HG02759 (cell line): ENCODE measurements around the gene SMAD2.
A peak's percentile ranks its signal among the peaks of the same experiment; 100 is the strongest.

Experiments
- ATAC-seq: cut with Tn5 transposase; IDR thresholded peaks from one replicate; pipeline ENCODE4 v1.9.1; 2021; ENCODE audit warnings: mild to moderate bottlenecking, moderate library complexity; ENCODE audit not compliant: unreplicated experiment

The SMAD2 gene

DNA sequence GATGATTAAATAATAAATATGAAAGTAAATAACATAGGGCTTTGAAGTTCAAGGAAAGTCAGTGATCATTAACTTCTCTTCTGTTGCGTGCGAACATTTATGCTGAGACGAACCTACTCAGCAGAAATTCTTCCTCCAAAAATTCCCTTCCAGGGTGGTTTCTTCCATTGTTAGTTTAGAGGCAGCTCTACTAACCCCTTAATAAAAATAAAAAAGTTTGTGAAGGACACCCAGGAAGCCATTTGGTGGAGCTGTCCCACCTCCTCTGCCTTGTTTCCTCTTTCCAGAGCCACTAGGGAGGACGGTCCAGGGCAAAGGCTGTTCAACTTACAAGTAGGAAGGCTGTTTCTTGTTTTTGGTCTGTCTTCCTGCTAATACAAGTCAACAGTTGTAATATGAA lies 2.1 kb upstream of the SMAD2 start:
- ATAC-seq: no peak

DNA sequence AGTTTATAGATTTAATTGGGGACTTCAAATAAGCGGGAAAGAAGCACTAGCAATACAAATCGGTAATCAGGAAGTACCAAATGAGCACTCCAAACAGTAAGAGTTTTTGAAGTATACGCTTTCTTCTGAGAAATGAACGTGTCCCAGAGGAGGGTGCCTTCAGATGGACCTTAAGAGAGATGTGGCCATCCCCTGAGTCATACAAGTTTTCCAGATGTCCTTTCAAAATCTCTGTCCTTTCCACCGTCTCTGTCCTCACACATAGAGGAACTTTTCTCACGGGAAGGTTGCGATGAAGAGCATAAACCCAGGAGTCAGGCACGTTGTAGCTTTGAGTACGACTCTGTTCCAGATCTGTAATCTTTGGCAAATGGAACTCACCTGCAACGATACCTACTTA lies 1.7 kb upstream of the SMAD2 start:
- no peak for ATAC-seq

DNA sequence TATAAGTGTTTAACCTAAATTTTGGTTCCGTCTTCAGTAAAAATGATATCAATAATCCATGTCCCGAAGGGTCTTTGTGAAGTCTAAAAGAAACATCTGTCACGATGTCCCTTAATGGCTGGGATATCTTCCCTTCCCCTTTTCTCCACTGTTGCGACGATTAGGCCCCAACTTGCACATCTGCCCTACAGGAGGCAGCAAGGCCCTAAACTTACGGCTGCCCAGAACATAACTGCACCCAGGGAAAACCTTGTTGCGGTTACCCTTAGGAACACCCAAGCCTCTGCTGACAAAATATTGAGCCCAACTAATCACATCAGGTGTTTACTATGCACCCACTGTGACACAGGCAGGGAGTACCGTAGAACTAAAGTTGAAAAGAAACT lies 1.3 kb upstream of the SMAD2 start:
- no peak for ATAC-seq

DNA sequence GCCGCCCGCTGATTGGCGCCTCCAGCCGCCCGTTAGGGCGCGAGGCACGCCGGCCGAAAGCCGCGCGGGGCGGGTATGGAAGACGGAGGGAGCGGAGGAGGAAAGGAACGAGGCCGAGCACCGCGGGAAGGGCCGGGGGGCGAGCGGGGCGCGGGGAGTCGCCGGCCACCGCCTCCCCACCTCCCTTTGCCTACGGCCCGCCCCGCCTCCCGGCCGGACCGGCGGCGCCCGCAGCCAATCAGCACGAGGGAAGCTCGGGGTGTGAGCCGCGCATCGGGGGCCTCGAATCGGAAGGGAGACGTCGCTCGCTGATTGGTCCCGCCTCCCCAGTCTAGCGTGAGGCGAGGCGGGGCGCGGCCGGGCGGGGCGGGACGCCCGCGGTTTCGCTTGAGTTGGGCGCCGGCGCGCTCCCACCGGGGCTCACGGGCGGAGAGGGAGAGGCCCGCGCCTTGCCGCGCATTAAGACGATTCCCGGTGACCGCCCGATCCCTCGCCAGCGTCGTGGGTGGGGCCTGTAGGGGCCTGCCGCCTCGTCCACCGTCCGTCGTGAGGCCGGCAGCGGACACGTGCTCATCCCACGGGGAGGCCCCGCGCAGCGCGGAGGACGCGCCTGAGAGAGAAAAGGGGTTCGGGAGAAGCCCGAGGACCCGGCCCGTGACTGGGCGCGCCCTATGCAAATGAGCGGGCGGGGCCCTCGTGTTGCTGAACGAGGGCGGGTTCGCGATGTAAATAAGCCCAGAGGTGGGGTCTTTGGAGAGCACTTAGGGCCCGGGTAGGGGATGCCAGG lies 665 bp upstream of the SMAD2 start:
- ATAC-seq: peak; percentile 82

DNA sequence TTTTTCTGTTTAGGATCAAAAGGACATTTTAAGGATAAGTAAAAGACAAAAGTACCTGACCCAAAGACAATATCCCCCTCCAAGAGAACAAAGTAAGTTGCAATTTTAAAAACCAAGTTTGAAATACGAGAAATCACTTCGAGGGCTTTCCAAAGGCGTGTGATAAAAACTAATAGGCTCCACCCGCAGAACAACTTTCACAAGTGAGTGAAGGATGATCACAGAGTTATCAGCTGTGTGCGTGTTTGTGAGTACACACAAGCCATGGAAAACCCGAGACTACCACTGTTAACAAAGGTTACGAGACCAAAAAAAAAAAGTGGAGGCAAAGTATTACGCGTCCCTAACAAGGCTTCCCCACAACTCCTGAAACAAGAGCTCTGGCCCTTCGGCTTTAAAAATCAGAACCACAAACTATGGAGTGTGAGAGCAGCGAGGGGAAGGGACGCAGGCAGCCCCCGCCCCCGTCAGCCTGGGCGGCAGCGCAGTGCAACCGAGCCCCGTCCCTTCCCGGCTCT lies 719 bp downstream of the SMAD2 start:
- ATAC-seq: no peak

DNA sequence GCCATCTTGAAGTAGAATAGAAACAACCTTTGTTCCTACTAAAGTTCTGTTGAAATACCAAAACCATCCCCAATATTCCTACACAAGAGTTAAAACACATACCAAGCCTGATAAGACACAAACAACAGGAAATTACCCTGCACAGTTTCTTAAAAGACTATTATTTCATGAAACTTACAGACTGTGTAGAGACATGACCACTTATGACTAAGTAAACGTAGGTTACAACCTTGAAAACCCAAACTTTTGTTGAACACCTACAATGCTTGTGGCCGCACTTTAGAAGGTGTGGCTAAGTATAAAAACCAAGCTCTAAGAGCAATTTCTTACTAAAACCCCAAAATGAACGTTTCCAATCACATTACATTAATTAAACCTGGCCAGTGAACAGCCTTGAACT lies 2.0 kb downstream of the SMAD2 start:
- ATAC-seq: no peak

DNA sequence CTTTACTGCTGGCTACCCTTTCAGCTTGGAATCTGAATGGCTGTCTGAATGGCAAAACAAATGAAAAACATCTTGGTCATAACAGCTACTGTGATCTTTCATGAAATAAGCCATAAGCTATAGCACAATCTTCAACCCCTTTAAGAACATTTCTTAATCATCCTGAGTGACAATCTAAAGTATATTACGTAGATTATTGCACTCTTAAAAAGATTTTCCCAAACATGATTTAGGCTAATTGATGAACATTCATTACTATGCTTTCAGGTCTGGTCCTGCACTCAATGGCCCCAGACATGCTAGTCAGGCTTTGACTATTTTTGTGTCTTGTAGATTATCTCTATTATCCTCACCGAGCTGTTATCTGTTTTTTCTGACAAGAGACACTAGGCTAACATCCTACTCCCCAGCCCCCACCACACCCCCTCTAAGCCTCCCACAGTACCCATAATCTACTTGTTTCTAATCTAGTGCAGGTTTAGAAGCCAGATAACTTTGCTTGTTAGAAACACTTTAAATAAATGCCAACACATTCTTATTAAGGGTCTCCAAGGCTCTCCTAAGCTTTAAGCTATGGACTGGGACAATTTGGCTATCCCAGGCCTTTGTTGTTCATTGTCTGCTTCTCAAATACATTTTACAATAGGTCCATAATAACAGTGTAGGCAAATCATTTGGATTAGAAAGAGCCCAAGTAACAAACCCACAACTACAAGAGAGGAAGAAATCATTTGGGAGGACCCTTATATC lies 4.2 kb downstream of the SMAD2 start:
- ATAC-seq: no peak

DNA sequence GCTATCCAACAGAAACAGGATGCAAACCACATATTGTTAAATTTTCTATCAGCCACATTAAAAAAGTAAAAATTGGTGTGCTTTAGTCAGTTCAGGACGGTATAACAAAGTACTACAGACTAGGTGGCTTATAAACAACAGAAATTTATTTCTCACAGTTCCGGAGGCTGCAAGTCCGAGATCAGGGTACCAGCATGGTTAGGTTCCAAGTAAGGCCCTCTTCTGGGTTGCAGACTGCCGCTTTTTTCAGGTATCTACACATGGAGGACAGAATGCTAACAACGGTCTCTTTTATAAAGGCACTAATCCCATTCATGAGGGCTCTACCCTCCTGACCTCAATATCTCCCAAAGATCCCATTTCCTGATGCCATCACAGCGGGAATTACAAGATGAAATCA lies 10.5 kb downstream of the SMAD2 start:
- no peak for ATAC-seq

DNA sequence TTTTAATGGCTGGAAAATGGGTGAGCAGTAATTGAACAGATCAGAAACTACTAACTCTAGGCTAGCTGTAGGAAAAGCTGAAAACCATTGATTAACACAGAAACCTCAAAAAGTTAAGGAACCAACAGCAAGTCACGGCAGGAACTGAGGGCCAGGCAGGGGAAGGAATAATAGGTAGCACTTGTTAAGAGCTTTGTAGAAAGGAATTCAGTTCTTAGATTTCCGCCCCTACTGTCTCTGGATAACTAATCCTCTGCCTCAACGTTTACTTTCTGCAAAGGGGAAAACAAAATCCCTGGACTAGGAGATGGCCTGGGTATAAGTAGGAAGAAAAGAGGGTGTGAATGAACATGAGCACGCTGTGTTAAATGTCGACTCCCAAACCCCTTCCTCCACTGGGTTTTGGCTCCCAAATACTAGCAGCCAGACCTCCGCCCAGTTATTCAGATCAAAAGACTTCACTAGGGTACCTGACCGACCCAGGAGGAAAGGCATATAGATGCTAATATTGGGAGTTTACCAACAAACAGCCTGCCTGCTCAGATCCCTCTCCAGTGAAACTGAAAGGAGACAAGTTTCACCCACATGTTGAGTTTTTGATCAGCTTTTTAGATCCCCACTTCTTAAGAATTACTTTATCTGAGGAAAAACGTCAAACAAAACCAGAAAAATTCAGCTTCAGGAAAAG lies 12.4 kb downstream of the SMAD2 start:
- peak; percentile 53 for ATAC-seq

DNA sequence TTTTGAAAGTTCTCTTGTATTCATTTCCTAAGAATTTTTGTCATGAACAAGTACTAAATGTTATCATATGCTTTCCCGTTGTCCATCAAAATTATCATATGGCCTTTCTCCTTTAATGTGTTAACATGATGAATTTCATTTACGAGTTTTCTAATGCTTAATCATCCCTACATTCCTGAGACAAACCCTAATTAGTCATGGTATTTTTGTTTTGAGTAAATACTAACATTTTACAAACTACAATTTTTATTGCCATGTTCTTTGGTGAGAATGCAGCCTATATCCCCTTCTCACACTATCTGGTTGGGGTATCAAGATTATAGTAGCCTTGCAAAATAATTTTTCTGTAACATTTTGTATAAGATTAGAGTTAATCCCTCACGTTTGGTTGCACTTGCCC lies 14.5 kb downstream of the SMAD2 start:
- no peak for ATAC-seq

DNA sequence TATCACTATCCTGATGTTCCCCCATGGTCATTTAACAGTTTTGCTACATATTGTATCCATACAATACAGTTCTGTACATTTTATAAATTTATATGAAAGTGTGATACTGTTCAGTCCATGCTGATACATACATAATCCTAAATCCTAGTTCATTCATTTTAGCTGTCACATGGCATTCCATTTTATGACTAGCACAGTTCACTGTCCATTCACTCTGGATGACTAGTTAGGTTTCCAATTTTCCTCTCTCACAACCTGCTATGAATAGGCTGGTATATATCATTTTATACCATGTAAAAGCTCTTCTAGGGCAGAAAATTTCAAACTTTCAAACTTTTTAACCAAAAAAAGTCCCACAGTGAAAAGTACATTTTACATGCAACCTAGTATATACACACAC lies 15.2 kb downstream of the SMAD2 start:
- no peak for ATAC-seq

DNA sequence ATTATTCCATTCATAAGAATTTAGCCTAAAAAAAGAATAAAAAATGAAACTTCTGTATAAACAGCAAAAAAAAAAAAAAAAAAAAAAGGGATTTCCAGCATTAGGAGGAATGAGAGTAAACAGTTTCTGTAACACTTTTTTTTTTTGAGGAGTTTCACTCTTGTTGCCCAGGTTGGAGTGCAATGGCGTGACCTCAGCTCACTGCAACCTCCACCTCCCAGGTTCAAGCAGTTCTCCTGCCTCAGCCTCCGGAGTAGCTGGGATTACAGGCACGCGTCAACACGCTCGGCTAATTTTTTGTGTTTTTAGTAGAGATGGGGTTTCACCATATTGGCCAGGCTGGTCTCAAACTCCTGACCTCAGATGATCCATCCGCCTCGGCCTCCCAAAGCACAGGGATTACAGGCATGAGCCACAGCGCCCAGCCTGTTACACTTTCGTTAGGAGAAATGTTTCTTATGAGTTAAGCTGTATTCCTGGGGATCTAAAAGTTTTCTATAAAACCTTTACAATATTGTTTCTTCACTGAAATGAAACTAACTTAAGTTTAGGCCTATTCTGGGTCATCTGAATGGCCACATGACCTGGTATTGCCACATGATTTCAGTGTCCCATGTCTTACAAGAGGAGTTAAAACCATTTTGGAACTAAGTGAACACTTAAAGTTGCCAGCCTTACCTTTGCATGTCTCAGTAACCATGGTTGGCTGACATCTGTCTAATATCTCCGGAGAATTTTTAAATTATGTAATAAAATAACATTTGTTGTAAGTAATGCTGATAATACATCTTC lies 17.5 kb downstream of the SMAD2 start:
- ATAC-seq: no peak

DNA sequence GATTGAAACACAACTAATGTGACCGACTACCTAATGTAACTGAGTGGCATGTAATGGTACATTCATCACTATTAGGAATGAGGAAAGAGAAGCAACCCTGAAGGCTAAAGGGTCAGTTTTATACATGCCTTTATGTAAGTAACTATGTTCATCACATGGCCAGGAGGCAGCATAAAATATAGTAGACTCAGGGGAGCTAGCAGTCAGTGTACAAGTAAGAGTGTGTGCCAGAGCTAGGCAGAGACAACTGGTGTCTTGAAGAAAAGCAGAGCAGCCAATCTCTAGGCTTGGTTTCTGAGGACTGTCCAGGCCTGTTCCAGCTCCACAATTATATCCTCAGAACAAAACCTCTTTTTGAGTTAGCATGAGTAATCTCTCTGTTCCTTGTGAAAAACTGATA lies 18.1 kb downstream of the SMAD2 start:
- ATAC-seq: no peak

DNA sequence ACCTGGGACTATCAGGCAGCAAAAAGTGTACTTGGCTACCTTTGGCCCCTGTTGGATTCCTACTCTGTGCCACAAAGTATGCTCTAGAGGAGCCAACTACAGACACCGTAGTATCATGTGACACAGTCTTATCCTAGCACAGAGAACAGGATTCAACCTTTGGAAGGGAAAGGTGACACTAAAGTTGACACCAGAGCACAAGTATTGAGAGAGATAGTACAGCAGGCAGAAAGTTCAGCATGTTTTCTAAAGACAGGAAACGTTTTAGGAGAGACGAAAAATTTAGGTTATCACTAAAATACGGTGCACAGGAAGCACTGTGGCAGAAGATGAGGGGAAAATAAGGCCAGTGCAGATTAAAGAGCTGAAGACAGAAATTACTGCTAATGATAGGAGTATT lies 18.6 kb downstream of the SMAD2 start:
- no peak for ATAC-seq

DNA sequence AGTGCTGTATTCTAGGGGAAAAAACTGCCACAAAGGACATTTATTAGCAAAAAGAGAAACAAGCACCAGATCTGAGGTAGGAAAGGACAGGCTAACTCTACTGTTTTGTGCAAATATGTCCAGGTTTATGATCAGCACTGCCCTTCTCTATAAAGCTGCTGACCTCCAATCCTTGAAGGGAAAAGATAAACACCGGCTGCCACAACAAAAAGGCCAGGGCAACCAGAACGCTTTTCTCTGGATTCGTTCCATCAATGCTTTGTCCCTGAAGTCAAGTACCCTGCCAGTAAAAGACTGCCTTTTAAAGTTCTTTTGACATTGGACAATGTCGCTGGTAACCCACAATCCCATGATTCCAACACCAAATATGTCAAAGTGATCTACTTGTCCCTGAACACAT lies 21.0 kb downstream of the SMAD2 start:
- no peak for ATAC-seq

DNA sequence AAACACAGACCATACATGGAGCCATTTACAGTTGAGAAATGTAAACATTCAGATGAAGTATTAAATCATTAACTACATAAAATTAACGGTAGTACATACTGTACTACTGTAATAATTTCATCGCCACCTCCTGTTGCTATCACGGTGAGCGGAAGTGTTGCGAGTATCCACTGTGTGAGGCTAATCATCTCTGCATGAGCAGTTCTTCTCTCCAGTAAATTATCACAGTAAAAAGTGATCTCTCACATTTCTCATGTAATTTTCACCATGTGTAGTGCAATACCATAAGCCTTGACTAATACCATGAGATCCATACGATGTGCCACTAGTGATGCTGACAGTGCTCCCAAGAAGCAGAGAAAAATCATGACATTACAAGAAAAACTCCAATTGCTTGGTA lies 21.9 kb downstream of the SMAD2 start:
- no peak for ATAC-seq

DNA sequence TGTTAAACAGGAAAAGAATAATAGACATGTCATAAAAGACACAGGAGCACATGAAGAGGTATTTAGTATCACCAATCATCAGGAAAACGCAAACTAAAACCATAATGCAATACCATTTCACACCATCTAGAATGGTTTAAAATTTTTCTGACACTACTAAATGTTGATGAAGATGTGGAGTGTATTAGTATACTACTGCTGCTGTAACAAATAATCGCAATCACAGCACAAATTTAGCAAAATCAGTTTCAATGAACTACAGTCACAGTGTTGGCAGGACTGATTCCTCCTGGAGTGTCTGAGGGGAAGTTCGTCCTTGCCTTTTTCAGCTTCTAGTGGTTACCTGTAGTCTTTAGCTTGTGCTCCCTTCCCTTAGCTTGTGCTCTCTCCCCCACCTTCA lies 24.1 kb downstream of the SMAD2 start:
- no peak for ATAC-seq

DNA sequence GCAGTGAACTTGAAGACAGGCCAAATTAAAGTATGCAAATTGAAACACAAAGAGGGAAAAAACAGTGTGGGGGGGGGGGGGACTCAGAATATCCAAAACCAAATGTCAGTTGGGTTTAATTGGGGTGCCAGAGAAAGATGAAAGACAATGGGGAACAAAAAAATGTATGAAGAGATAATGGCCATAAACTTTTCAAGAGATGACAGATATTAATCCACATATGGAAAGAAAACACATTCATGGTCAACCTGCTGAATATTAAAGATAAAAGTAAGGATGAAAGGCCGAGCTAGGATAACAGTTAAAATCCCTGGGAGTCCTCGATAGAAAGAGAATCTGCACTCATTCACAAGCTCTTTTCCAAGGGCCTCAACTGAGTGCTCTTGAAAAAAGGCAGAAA lies 26.6 kb downstream of the SMAD2 start:
- no peak for ATAC-seq

DNA sequence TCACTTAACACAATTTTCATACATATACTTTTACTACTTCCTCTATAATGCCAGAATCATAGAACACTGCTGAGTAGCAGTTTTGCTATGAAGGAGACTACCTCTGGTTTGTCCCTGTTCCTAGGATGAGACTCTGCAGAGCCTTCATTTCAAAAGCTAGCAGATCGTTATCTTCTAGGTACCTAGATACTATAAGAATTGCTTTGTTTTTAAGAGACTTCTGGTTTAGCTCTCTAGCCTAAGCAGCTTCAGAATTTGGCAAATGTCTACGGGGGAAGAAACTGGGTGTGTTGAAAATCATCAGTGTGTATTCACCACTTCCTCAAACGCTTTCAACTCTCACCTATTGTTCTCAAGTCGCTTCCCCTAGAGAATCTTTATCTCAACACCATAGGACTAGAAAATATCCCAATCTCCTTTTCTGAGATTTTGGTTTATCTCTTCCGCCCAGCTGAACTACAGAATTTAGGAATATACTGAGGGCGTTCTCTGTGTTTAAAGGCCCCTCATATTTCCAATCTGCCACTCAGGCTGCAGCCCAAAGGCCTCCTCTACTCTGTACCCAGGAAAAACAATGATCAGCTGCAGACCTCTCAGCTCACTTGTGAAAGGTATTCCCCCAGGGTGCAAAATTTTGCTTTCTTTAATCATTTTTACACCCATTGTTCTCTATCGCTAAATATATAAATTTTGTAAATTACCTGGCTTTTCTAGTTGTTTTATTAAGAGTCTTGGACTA lies 28.7 kb downstream of the SMAD2 start:
- peak; percentile 88 for ATAC-seq

DNA sequence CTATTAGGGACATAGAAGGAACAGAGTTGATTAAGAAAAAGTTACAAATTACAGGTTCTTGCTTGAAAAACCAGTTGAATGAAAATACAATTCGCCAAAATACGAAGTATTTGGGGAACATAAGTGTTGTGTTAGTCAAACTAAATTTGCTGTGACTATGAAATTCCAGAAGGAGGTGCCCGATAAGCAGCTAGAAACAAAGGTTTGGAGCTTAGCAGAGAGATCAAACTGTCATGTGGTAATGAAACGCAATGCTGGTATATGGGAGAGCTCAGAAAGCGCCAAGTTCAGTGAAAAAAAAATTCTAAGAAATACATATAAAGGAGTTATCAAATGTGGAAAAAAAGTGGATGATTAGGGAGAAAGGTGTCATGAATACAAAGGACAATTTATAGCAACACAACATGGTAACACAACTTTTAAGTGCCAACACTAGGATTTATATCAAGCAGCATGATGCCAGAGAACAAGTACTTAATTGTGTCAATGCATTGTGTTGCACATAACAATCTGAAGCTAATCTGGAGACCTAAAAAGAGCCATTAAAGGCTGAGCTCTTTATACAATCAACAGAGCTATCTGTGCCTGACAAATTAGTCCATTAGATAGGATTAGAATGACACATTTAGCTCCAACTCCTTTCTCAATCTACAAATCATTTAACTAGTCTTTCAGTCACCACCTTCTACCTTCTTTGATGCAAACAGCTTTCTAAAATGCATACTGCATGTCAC lies 31.2 kb downstream of the SMAD2 start:
- ATAC-seq: no peak
